HG03354 (cell line): Measurements from ENCODE around the gene SYF2.
"Not testable (repeated sequence)": the region's sequence is repeated elsewhere in the genome, so short reads cannot be mapped to it uniquely, and the experiment has no call there.

Experiments used
- ATAC-seq: cut with Tn5 transposase; IDR thresholded peaks from one replicate; pipeline ENCODE4 v1.9.1; 2021; ENCODE audit warnings: mild to moderate bottlenecking; ENCODE audit not compliant: unreplicated experiment, poor library complexity, severe bottlenecking

SYF2 gene

DNA sequence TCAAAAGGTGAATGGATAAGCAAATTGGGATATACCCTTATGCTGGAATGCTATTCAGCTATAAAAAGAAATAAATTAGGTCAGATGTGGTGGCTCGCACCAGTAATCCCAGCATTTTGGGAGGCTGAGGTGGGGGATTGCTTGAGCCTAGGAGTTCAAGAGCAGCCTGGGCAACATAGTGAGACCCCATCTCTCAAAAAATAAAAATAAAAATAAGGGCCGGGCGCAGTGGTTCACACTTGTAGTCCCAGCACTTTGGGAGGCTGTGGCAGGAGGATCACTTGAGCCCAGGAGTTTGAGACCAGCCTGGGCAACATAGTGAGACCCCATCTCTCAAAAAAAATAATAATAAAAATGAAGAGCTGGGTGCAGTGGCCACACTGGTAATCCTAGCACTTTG, 44.4 kb downstream of the SYF2 start:
- ATAC-seq: not testable (repeated sequence)

DNA sequence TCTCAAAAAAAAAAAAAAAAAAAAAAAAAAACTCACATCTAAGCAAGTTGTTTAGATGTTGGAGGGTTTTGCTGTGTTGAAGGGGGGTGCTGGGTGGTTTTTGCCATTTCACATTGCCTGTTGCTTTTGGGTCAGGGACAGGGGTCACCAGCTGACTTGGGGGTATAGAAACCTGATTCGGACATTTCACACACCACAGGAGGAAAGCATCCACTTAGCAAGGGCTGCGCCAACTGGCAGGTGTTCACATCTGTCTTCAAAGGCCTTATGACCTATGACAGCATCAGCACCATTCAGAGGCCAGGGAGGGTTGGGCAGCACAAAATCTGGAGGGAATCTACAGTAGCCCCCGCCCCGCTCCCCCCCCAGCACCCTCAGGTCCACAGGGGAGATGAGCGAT, 45.2 kb downstream of the SYF2 start:
- no peak for ATAC-seq

DNA sequence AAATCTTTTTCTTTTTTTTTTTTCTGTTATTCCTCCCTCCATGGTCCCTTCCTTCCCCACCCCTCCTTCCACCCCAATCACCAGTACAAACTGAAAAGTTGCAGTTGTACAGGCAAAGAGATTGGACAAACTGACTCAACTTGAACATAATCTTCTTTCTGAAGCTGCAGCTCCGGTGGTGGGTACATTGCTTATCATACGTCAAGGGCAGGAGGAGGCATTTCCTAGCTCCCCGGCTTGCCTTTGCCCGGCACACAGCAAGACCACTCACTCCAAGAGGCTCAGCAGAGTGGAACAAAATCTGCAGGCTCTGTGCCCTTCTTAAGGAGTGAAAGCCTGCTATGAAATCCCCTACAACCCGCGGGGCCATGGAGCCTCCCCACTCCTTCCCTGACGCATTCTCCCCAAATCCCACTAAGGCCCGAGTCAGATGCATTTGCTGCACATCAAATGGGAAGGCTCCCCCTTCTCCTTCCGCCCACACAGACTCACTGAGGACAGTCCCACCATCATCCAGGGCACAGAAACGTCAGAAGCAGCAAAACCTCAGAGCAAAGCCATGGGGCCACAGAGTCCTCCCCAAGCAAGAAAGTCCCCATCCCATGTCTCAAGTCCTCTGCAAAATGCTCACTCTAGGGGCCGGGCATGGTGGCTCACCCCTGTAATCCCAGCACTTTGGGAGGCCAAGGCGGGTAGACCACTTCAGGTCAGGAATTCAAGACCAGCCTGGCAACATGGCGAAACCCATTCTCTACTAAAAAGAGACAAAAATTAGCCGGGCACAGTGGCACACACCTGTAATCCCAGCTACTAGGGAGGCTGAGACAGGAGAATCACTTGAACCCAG, 45.9 kb downstream of the SYF2 start:
- no peak for ATAC-seq

DNA sequence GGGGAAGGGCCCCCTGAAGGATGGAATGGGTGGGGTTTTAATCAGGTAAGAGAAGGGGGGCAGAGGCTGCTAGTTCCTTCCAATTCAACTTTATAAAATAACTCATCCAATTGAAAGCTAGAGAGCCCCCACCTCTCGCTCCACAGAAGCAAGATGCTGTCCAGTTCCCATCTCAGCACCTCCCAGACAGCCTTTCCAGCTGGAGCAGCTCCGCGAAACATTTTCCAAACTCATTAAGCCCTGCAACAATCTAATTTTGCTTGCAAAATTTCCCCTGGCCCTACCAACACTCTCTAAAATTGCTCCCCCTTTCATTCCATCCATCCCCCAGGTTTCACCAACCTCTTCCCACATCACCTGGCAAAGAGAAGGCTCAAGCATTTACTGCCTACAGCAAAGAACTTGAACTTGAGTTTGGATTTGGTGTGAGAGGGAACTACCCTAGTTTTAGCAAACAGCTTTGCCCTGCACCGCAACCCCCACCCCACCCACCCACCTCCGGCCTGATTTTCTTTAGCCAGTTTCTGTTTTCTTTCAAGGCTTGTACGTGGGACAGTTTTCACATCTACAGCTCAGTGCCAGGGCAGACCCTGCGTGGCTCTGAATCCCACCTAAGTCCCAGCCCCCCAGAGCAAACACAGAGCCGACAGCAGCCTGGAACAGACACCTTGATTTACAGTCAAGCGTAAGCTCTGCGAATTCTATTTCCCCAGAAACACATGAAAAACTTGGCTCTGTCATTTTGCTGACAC, 46.7 kb downstream of the SYF2 start:
- no peak for ATAC-seq

DNA sequence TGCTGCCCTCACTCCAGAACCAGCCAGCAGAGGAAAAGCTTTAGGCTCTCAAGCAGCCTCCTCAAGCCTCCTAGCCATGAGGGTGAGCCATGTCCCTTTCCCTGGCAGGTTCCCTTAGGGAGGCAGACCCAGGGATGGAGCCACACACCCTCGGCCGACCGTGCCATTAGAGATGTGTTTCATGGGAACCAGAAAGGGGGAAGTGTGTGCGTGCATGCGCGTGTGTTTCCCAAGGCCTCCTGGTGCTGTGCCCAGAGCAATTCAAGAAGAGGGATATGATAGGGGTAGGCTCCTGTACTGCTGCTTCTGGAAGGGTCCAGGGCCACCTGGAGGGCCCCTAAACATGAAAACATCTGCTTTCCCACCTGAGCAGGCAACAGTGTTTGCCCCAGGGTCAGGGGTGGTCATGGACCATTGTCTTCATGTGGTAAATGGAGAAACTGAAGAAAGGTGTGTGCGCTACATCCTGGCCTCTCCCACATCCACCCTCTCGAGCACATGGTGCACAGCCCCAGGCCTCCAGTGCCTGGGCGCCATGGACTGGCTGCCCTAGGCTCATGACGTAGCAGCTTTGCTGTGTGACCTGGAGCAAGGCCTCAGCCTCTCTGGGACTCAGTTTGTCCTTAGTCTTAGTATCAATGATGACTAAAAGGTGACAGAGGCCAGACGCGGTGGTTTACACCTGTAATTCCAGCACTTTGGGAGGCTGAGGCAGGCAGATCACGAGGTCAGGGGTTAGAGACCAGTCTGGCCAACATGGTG, 48.1 kb downstream of the SYF2 start:
- no peak for ATAC-seq

DNA sequence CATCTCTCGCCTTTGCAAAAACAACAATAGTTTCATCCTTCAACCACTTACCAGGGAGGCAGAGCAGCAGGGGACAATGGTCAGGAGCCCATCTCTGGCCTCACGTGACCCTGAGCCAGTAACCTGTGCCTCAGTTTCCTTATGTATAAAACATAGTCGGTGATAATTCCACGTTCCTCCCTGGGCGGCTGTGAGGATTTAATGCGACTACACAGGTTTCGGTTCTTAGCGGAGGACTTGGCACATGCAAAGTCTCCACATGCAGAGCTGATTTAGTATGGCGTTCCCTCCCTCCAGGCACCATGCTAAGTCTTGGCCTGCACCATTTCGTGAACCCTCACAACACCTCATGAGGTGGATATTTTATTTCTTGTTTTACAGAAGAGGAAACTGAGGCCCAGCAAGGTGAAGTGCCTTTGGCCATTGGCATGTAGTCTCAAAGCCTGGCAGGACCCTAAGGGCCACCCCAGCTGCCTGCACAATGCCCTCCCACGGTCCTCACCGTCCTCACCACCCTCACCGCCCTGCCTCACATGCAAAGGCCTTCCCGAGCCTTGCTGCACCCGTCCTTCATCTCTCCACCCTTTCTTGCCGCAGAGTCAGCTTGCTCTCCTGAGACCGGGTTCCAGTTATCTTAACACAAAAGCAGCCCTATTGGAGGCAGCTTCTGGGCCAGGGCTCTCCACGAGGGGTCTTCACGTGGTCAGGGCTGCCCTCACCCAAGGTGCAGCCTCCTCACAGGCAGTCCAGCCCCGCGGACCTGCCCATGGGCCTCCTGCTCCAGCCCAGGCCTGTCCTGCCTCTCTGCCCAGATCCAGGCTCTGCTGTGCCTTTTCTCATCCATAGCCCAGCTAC, 48.9 kb downstream of the SYF2 start:
- no peak for ATAC-seq

DNA sequence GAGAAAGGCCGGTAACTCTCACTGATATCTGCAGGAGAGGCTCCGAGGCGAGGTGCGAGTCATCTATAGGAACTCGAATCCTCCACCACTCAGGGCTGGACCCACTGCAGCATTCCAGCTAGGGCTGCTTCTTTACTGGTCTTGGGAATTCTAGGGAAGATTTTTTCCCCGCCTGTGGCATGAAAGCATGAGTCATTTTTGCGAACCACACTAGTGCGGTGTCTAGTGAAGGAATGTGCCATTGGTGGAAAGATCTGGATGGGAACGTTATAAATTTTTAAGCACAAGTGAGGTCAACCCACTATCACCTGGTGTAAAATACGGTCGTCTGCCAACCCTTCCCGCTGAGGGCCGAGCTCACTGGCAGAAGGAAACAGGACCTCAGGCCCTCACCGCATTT, 49.7 kb downstream of the SYF2 start:
- no peak for ATAC-seq

DNA sequence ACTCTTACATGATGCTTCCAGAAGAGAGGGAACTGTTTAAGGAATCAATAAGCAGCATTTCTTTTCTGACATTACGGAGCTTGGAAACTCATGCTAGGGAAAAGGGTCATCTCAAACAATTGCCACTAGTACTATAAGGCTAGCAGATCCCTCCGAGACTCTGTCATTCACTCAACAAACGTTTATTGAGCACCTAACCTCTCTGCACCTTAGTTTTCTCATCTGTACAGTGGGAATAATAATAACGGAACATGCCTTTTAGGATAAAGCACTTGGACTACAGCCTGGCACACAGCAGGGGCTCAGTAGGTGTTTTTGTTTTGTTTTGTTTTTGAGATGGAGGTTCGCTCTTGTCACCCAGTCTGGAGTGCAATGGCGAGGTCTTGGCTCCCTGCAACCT, 51.3 kb downstream of the SYF2 start:
- ATAC-seq: no peak

DNA sequence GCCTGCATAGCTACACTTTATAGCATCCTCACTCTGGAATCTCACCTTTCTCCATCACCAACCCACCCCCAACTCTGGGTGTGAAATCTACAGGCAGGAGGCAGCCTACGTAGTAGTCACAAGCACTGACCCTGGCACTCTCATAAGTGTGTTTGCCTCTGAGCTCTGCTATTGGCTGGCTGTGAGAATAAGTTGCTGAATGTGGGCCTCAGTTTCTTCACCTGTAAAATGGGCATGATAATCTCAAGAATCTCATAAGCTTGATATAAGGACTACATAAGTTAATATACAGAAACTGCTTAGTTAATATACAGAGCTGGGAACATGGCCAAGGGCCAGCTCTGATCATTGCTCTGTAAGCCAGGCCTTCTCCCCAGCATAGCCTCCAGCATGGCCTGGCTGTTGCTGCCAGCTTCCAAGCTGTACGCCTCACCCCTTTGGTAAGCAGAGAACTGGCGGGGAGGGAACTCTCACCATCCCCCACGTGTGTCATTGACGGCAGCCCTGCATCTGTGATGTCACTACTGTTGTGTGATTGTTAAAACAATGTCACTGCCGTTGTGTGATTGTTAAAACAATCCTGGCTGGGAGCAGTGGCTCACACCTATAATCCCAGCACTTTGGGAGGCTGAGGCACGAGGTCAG, 53.3 kb downstream of the SYF2 start:
- ATAC-seq: no peak

DNA sequence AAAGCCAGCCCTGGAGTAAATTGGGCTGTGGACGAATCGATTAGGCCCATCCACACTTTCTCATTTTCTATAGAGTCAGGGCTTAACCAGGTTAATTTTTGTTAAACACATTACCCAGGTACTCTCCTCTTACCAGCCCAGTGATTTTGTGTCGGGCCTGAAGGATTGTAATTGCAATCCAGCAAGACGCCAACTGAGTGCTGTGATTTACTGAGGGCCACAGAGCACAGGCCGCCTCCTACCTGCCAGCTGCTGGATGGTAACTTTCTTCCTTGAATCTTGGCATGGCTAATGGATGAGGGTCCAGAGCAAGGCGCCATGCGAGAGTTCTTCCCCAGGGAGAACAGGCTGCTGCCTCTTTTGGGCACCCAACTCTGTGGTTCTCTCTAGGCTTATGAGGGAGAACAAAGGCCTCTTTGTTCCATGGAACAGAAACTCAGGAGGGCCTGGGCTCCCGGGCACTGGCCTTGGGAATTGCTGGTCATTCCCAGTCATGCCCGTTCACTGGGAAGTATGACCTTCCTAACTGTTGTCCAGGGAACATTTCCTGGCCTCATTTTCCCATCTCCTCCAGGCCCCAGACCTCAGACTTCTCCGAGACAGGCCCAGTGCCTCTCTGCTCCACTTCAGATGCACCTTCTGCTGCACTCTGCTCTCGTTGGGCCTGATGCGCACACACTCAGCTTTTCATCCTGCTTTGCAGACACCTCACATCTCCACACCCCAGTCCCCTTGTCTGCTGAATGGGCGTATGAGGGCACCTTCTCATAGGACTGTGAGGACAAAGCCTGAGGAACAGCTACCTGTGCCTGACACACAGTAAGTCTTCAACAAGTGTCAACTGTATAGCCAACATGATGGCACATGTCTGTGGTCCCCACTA, 57.3 kb downstream of the SYF2 start:
- no peak for ATAC-seq

DNA sequence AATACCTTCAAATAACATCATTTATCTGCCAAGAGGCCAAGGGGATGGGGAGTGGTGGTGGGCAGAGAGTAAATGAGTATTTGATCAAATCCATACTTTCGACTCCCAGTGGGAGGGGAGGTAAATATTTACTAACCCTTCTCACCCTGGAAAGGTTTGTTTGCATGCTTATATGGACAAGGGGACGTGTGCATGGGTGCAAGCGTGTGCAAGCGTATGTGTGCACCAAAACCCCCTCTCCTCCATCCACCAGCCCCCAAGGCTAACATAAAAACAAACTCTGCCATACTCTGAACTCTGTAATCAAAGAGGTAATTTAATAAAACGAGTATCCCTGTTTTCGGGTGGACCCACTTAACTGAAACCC, 58.0 kb downstream of the SYF2 start:
- ATAC-seq: no peak

DNA sequence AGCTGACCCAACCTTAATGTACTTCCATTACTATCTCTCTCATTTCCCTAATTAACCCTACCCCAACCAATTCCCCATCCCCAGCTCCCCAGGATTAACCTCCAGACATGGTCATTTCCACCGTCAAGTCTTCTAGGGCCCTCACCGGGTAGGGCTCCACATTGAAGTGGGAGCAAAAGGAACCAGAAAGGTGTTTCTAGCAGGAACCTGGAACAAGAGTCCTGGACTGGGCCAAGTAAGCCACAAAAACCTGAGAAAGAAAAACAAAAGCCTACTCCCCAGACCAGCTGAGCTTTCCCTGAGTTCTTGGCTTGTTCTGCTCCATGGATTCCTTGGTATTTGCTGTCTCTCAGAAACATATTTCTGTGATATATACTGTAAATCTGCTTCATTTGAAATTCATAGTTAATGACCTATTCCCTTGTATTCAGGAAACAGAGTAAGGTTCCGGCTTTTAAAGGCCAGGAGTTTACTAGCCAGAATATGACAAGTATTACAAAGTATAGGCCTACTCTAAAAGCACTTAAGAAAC, 58.4 kb downstream of the SYF2 start:
- no peak for ATAC-seq
